AG09309 (cell line): ENCODE data around the gene PRIMA1.

Experiments used
- DNase-seq: peaks from one replicate; pipeline ENCODE4 v3.0.0-alpha.2; 2010; ENCODE audit warnings: low read depth
- H3K4me3 ChIP-seq: 2 replicates; pipeline ENCODE4 v1.5.1; 2011; ENCODE audit warnings: mild to moderate bottlenecking, low read depth, low read length, moderate library complexity; ENCODE audit not compliant: control insufficient read depth
- CTCF ChIP-seq: IDR thresholded peaks from 2 replicates; pipeline ENCODE4 v1.5.1; 2011; ENCODE audit warnings: mild to moderate bottlenecking, low read depth, low read length, inconsistent platforms; ENCODE audit not compliant: insufficient read depth, control insufficient read depth; ENCODE audit errors: missing control alignments

Gene PRIMA1

GRCh38 chr14:93787465-93788292 is 606 bp downstream of the PRIMA1 start:
- TF ChIP-seq CTCF: no peak
- DNase-seq: no peak
- no peak overlapping the region for H3K4me3 ChIP-seq

- no peak for DNase-seq
- TF ChIP-seq CTCF: no peak
- no peak overlapping the region for H3K4me3 ChIP-seq
Measured at GRCh38 chr14:93785423-93785822, 2.9 kb downstream of the PRIMA1 start.

GRCh38 chr14:93784878-93785277 is 3.4 kb downstream of the PRIMA1 start:
- no peak for TF ChIP-seq CTCF
- DNase-seq: no peak
- H3K4me3 ChIP-seq: no peak overlapping the region

- H3K4me3 ChIP-seq: no peak overlapping the region
- no peak for TF ChIP-seq CTCF
- no peak for DNase-seq
Measured at GRCh38 chr14:93780813-93781400, 7.4 kb downstream of the PRIMA1 start.

- TF ChIP-seq CTCF: no peak
Measured at GRCh38 chr14:93778856-93779629, 9.2 kb downstream of the PRIMA1 start.

GRCh38 chr14:93778453-93778852 is 9.8 kb downstream of the PRIMA1 start:
- no peak for TF ChIP-seq CTCF
- H3K4me3 ChIP-seq: no peak overlapping the region

More at GRCh38 chr14:93778856-93779629, 9.2 kb downstream of the PRIMA1 start:
- DNase-seq: no peak
- H3K4me3 ChIP-seq: no peak overlapping the region

More at GRCh38 chr14:93778453-93778852, 9.8 kb downstream of the PRIMA1 start:
- no peak for DNase-seq
